GM23248 (cell line): ENCODE results near the gene LRRC2.

ENCODE experiments used
- EZH2 ChIP-seq: fragments of 200-600 bp; sonication (generic); IDR thresholded peaks from 2 replicates; pipeline ENCODE4 v1.6.1; 2018; ENCODE audit warnings: antibody characterized with exemption, mild to moderate bottlenecking; ENCODE audit not compliant: insufficient read depth, poor library complexity, severe bottlenecking
- EZH2phosphoT487 ChIP-seq: fragments of 200-600 bp; sonication (generic); IDR thresholded peaks from 2 replicates; pipeline ENCODE4 v1.6.1; 2018; ENCODE audit warnings: antibody characterized with exemption, moderate library complexity, mild to moderate bottlenecking, low read depth; ENCODE audit not compliant: insufficient read depth

DNA sequence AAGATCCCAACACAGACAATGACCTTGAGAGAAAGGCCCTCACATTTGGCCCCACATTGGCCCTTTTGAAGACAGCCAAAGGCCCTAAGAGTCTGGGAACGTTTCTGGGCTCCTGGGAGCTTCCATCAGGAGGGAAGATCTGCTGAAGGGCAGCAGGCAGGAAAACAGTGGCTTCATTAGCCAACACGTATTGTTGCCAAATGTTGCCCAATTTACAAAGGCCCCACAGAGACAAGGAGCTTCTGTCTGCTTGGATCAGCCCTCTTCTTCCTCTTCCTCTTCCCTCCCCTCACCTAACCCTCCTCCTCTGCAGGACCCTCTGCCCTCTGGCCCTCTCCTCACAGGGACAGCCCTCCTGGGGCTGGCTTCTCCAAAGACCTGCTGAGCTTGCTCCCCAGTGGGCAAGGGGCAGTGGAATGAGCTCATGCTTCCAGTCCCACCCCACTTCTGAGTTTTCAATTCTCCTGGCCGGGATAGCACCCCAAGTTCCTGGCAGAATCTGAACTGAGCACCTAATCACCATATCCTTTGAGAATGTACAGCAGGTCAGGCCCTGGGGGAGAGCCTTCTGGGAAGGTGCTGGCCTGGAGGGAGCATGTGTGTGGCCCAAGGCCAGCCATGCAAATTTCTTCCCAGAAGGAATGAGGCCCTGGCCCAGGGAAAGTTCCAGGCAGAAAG lies 96.3 kb downstream of the LRRC2 start:
- no peak for TF ChIP-seq EZH2
- TF ChIP-seq EZH2phosphoT487 = no peak
